ENCODE data around the gene FAM219A.
"Not testable (repeated sequence)": the region's sequence is repeated elsewhere in the genome, so short reads cannot be mapped to it uniquely, and the experiment has no call there.

The FAM219A gene

DNA sequence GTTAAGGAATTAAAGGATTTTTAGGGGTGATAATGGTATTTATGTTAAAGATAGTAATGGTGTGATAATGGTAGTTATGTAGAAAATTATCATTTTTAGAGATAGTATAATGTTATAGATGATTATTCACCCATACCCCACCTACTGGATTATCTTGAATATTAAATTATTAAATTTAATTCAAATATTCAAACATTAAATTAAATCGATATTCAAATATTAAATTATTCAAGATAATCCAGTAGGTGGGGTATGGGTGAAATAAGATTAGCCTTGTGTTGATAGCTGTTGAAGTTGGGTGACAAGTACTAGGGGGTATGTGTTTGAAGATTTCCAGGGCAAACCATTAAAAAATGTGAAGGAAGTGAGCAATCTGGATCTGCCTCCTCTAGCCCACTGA is 15.6 kb downstream of the FAM219A start:
- no peak for DNase-seq

DNA sequence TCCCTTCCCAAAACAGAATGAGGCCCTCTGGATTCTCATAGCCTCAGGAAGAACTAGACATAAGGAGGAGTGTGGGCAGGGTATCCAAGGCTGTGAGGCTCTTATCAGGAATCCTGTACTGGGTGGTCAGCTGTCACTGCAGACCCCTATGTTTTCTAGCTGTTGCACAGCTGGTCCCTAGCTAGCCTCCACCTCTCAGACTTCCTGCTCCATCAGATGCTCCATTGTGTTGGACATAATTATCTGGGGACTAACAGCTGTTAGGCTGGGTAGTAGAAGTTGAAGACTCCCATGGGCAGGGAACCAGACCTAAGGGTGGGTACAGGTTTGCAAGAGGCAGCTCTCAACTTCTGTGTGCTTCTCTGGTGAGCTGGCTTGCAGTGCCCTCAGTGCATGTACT is 18.4 kb downstream of the FAM219A start:
- no peak for DNase-seq

DNA sequence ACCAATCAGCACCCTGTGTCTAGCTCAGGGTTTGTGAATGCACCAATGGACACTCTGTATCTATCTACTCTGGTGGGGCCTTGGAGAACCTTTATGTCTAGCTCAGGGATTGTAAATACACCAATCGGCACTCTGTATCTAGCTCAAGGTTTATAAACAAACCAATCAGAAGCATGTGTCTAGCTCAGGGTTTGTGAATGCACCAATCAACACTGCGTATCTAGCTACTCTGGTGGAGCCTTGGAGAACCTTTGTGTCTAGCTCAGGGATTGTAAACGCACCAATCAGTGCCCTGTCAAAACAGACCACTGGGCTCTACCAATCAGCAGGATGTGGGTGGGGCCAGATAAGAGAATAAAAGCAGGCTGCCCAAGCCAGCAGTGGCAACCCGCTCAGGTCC is 19.9 kb downstream of the FAM219A start:
- DNase-seq, result not testable (repeated sequence)

DNA sequence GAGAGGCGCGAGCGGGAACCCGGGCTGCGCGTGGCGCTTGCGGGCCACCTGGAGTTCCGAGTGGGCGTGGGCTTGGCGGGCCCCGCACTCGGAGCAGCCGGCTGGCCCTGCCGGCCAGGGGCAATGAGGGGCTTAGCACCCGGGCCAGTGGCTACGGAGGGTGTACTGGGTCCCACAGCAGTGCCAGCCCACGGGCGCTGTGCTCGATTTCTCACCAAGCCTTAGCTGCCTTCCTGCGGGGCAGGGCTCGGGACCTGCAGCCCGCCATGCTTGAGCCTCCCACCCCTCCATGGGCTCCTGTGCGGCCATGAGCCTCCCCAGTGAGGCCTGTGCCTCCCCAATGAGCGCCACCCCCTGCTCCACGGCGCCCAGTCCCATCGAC is 20.5 kb downstream of the FAM219A start:
- DNase-seq, result not testable (repeated sequence)

DNA sequence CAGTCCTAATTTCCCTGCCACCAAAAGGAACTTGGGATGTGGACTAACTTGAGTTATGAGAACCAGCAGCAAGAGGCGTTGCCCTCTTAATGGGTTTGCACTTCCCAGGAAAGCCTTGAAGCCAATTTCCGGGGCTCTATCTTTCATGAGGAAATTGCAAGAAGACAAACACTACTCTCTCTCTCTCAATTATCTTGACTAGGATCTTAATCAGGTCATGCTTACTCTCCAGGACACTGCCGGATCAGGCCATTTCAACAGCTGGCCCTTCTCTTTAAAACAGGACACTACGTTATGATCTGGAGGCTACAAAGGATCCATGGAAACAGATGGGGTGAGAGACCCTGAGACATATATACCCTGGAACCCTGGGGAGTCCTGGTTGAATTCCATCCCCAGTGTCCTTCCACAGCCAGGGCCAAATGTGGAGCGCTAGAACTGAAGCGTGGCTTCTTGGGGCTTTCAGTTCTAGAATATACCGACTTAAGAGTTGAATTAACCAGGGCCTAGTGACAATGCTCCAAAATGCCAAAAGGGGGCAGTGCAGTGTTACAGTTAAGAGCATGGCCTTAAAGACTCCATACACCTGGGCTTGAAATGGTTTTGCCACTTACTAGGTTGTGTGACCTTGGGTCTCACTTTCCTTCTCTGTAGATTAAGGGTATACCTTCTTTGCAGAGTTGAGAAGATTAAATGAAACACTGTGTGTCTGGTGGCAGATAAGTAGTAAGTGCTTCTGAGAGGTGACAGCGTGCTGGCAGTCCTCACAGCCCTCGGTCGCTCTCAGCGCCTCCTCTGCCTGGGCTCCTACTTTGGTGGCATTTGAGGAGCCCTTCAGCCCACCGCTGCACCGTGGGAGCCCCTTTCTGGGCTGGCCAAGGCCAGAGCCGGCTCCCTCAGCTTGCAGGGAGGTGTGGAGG is 21.1 kb downstream of the FAM219A start:
- peak; percentile 69 for DNase-seq

DNA sequence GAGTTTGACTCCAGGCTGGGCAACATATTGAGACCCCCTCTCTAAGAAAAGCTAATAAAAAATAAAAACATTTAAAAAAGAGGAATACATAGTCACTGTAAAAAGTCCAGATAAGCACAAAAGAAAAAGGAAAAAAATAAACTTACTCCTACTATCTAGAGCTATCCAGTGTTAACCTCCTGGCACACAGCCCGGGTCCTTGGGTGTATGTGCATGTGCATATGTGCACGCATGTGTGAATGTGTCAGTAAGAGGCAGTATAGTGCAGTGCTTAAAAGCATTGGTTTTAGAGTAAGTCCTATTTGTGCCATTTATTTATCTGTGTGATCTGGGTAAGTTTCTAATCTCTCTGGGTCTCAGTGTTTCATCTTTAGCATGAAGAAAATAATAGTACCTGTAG is 26.7 kb downstream of the FAM219A start:
- no peak for DNase-seq

DNA sequence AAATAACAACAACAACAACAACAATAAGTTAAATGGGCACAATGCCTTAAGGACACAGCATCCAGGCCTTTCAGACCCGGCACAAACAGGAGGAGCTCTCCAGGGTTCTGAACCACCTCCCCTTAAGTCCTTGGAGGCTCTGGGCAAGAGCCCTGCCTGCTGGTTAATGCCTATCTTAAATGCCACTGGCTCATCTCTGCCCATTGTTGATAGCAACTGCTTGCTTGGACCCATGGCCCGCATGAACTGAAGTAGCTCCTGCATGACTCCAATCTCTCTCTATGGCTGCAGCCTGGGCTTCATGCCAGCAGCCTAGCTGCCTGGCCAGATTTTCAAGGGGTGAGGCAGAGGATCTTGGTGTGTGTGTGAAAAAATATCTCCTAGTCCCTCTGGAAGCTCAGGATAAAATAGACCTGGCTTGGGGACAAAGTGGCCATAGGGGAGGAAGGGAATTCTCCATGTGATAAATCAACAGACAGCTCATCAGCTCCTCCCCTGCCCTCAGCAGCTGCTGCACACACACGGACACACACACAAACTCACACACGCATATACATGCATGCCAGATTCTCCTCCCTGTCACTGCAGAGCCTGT is 27.4 kb downstream of the FAM219A start:
- DNase-seq, result peak; percentile 92

DNA sequence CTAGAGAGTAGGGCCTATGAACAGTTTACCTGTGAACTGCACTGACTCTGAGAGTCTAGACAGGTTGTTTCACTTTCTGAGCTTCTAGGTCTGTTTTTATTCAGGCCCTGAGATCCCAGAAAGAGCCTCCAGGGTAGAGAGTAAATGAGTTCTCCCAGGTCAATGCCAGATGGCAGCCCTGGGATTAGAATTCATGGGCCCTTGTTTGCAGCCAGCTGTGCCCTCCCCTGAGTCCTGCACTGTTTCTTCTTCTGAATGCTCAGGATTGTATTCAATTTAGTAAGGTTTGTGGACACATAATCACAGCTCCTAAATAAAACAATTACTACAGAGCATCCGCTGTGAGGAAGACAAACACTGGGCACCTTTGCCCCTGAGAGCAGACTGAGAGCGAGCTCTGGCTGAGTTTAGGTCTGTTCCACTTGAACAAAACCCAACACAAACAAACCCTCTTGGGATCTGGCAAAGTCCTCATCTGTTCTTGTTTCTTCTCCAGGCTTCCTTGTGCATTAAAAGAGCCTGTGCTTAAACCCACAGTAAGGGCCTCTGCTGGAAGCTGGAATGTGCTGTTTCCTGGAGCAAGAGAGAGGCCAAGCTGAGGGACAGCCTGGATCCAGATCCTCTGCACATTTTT is 29.9 kb downstream of the FAM219A start:
- DNase-seq, result no peak

DNA sequence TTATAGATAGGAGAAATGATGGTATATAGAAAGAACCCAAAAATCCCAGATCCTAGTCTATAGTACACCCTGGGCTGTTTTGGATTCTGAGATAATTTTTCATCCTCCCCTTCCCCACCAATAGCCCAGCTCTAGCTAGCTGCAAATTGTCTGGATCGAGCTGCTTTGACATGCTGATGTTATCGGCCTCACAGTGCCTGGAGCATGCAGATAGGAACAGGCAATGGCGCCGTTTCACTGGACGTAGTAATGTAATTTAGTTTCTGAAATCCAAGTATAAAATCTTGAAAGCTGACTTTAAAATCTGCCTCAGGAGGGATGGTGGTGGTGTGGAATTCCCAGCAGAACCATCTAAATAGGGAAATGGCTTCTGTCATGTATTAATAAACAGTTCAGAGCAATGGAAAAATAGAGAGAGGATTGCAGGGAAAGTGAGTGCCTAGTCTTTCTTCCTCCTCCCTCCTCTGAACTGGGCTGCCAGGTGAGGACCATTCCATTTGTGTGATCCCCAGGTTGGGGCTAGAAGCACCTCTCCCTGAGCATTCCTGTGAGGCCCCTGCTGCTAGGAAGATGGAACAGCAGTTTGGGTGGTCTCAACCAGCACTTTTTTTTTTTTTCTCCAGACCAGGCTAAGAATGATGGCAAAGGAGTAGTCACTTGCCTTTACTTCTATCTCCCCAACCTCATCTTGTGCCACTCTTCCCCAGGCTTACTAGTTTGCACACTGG is 31.9 kb downstream of the FAM219A start:
- no peak for DNase-seq

DNA sequence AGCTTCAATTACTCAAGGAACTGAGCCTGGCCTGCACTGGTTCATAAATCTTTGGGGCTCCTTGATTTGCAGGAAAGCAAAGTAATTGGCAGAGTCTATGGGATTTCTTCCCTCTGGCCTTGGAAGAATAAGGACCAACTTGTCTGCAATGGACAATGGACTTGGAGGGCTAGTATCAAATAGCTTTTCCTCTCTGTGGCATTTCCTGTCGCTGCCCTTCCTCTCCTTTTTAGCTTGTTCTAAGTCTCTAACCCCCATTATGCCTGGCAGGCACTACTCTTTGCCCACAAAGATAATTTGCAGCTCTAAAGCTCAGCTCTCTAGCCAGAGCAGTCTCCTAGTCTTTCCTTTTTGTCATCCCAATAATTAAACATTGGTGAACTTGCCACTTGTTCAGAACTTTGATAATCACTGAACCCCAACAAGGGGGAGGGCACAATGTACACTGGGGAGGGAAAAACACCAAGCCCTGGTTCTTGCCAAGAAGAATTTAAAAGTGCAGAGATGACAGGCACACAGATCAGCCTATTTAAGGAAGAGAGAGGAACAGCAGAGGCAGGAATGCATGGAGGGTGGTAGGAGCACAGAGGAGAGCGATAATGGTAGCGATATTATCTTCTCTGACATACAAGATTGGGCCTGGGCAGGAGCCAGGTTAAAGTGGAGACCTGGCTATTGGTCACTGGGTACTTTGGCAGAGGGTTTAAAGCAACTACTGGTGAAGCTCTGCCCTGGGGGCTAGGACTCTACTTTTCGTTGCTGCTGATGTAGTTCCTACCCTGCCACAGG is 38.5 kb downstream of the FAM219A start:
- DNase-seq, result no peak

DNA sequence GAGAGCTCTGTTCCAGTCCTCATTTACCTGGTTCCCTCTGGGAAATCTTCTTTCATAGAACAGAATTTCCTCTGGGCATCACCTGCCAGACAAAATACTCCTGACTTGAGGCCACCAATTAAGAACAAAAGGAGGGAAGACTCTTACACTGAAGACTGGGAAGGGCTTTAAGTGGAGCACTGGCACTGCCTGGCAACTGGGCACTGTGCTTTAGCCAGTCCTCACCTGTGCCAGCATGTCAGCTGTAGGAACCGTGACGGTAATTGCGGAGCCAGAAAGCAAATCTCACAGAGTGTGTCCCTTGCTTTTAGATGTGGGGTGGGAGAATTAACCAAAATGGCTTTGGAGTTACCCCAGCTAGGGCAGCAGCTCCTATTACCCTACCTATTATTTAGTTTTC is 40.6 kb downstream of the FAM219A start:
- peak; percentile 65 for DNase-seq

DNA sequence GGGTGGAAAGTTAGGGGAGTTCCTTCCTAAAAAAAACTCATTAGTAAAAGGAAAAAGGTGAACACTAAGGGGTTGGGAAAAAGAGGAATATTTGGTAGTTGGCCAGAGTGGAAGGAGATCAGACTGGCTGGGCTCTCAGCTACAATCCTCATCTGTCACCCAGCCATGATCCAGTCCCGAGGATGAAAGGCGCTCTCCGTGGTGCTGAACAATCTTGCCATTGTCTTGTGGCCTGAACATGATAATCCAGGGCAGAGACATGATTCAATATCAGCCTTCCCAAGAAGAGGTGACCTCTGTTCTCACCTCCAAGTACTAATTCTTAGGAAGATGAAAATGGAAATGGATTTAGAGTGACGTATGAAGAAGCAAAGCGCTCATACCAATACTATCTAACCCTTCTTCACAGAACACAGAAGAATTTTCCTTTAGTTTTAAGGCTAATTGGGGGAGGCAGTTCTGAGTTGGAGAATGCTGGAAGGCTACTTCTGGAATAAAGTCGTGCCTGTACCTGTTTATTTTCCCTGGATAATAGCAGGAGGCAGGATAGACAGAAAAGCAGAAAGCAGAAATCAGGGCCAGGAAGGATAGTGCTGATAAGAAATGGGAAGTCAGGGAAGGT is 45.0 kb downstream of the FAM219A start:
- no peak for DNase-seq

DNA sequence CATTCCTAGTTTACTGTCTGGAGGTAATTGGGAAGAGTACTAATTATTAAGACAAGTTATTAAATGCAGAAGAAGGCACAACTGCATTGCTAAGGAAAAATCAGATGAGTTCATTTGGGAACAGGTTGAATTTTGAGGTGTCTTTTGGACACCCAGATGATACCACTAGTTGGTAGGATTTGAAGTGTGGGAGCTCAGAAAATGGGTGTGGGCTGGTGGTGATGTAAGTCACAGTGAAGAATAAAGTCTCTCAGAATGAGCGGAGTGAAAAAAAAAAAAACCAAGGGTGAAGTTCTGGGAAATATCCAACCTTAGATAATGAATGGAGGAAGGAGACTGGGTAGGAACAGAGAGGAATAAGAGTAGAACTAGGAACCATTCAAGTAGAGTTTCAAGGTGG is 46.0 kb downstream of the FAM219A start:
- no peak for DNase-seq

DNA sequence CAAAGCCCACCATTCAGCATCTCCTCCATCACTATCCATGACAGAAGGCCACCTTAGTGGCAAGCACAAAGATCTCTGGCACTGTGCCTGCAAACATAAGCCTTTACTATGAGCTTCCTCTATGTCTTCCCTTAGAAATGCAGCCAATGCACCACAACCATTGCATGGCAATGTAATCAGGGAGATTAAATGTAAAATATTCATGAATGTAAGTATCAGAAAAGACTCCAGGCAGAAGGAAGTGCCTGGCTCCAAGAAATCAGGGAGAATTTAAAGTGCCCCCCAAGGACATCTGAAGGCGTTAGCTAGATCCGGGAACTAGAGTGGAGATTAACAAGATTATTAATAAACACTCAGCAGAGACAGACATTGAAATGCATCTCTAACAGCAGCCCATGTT is 49.2 kb downstream of the FAM219A start:
- DNase-seq, result no peak

DNA sequence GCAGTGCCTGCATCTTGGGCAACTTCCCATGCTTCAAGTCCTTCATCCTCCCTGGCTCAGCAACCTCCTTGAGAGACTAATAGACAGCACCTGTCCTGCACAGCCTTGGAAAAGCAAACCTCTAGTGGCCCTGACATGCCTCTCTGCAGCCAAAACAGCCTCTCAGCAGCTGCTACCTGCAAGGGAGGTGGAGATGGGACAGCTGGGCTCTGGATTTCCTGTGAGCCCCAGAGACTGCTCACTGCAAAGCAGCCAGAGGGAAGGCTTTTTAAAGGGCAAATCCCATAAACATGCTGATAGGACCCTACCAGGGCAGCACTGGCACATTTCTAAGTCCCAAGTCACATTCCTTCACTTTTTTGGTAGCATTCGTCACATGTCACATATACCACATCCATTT is 50.2 kb downstream of the FAM219A start:
- no peak for DNase-seq

DNA sequence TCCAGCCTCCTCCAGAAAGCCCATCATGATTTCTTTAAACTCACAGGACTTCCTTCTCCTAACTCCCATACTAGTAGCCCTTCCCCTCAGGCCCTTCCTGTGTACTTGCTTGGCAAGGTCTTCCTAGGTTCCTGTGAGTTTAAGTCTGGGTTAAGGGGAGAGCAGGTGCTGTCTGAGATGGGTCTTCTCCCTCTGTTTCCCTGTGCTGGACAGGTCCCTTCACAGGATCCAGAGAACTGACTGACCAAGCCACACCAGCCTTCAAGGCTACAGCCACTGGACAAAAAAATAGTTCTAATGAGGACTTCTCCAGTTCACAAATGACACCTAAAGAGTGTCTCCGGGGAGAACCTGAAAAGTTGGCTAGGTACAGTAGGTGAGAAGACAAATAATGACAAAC is 52.2 kb downstream of the FAM219A start:
- no peak for DNase-seq

DNA sequence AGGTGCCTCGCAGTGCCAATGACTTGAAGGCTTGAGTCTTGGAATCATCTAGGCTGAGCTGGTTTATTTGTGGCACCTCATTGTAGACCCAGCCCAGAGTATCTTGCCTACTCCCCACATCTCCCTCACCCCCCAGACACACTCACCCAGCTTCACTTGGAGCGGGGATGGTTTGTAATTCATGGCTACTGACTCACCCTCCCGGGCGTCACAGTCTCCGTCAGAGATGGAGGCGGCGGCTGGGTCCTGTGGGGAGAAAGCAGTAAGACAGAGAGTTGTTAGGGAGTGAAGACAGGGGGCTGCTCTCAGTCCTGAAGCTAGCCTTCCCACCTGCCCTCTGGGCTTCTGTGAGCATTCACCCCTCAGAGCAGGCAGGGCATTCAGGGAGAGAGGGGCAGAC is 52.7 kb downstream of the FAM219A start:
- DNase-seq, result no peak

DNA sequence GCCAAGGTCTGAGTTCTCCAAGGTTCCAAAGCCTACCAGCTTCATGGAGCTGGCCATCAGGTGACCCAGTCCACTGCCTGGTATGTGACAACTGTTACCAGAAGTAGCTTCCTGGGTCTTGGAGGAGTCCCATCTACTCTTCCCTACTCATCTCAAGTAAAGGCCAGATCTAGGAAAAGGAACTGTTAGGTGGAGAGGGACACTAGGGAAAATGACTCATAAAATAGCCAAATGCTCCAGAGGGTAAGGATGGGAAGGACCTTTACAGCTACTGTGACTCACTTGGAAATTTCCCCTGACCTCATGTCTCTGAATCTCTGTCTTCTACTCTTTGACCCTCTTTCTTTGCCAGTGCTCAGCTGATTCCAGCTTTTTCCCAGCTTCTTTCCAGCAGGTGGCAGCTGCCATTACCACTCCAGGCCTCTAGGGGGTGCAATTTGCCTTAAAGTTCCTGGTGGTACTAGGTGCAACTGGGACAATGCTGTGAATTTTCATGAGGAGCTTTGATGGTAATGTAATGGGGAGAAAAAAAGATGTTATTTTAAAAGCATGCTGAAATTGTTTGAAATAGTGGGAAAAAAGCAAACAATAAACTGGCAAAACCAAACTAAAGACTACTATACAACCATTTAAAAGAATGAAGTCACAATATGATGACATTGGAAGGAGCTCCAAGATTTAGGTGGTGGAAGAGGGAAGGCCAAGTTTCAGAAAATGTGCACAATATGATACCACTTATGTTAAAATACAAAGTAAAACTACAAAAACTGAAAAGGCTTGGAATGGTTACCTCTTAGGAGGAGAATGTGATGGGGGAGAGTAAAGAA is 54.6 kb downstream of the FAM219A start:
- peak; percentile 68 for DNase-seq

DNA sequence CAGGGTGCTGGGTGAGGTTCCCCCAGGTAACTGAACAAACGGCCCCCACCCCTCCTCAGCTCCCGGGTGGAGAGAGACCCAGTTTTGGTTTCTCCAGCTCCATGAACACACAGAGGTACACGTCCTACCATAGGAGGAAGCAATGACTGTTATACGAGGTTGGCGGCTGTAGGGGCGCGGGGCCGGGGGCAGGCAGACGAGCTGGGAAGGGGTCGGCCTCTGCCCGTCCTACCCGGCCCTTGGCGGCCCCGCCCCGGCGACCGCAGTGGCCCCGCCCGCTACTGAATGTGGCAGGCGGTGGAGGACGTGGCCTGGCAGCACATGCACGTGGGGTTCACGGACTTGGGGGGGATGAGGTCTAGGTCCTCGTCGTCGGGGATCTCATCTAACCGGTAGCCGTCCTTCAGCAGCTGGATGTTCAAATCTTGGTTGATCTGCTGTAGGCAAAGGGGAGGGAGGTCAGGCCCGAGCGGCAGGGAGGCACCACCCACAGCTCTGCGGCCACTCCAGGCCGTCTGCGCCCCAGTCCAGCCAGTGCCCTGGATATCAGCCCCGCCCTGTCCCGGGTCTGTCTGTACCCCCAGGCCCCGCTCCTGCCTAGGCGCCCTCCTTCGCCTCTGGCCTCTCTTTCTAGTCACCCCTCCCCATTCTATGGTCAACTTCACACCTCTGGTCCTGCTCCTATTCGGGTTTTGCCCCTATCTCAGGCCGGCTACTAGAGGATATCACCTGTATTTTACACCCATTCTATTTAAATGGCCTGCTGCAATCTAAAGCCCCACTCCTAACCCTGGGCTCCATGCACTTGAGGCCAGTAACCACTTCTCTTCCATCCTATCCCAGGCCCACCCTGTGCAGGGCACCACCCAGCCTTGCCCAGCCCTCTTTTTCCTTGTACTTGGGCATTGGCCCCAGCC is 57.4 kb downstream of the FAM219A start:
- no peak for DNase-seq

DNA sequence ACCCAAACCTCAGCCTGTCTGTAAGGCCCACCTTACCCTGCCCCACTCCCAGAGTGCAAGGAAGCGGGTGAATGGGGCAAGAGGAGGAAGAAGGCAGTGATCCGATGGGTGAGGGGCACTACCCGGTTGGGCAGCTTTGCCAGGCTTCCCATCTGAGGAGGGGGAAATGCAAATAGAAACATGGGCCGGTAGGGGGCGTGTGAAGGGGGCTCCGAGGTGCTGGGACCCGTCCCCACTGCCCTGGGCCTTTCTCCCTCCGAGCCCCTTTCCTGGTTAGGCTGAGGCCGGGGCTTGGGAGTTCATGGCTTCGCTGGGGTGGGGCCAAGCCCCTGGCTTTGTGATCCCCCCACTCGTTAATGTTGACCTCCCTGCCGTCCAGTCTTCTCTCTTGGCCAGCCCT is 58.1 kb downstream of the FAM219A start:
- no peak for DNase-seq

Measured in NCI-H1092 (cell line).